ENCODE results near the gene GEN1.

DNA sequence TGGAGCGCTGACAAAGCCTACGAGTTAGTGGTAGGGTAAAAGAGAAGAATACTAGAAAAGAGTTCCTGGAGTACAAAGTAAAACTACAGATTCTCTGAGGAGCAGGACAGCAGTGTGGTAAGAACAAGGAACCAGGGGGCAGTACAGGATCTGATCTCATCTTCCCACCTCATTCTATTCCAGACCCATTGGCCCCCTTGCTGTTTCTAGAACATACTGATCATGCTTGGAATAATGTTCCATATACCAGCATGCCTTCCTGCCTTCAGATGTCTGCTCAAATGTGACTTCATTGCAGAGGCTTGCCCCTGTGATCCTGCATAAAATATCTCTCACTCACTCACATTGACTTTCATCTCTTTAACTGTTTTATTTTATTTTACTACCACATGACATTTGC is 81.6 kb downstream of the GEN1 start:
- no peak for TF ChIP-seq POLR2A (IDR thresholded peaks at IDR 0.05; ENCODE audit: low read length)
- TF ChIP-seq GATA1 (IDR thresholded peaks at IDR 0.05; ENCODE audit: low read depth, low read length), result no peak
